ENCODE measurements around the gene NHP2.
"Not testable (repeated sequence)": the region's sequence is repeated elsewhere in the genome, so short reads cannot be mapped to it uniquely, and the experiment has no call there.

The NHP2 gene

DNA sequence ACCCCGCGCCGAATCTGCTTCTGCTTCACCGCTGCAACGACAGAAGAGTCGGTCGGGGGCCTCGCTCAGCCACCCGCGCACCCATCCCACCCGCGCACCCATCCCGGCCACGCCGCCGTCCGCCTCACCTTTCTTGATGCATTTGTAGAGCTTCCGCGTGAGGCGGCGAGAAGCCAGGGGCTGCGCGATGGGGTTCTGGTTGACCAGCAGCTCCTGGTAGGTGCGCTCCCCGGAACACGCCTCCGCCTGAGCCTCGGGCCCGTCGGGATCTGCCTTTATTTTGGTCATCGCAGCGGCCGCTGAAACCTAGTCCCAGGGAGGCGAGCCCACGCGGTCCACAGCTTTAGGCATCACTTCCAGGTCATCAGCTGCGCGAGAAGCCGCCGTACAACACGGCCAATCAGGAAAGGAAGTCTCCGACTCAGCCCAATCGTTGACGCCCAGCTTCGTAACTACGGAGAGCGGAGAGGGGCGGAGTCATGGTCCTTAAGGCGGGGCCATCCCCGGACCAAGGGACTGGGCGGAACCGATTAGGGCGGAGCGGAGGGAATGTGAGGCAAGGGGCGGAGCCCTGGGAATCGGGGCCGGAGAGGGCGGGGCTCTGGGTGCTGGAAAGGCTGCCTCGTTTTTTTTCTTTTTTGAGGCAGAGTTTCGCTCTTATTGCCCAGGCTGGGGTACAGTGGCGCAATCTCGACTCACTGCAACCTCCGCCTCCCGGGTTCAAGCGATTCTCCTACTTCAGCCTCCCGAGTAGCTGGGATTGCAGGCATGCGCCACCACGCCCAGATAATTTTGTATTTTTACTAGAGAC, at the start of gene NHP2:
NHP2 (minus strand) TSS at position 356 of the 811 bp plus-strand sequence; CDS start at position 288, 68 bp downstream.
- peak; percentile 95 to 96 for DNase-seq (ENCODE audit: low read depth in 2 of 2, low spot score in 1 of 2)

DNA sequence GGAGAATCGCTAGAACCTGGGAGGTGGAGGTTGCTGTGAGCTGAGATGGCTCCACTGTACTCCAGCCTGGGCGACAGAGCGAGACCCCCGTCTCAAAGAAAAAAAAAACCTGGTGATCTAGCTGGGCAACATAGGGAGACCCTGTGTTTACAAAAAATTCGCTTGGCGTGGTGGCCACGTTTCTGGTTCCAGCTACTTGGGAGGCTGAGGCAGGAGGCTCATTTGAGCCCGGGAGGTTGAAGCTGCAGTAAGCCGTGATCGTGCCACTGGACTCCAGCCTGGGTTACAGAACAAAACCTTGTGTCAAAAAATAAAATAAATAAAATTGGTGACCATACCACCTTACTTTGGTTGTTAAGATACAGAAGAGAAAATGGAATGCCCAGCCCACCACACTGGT, 48.9 kb upstream of the NHP2 start:
- no peak for DNase-seq (ENCODE audit: low read depth in 2 of 2, low spot score in 1 of 2)

DNA sequence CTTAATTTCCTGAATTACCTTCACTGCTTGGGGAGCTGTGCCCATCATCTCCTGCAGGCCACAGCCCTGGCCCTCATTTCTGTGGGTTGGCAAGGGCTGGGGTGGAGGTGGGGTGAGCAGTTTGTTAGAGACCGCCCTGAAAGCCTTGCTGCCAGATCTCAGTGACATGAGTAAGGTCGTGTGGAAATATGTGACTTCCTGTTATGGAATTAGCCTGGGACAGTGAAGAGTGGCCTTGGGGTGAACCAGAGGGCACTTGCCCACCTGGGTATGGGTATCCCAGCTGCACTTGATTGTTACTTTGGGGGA, 48.2 kb upstream of the NHP2 start:
- no peak for DNase-seq (ENCODE audit: low read depth in 2 of 2, low spot score in 1 of 2)

DNA sequence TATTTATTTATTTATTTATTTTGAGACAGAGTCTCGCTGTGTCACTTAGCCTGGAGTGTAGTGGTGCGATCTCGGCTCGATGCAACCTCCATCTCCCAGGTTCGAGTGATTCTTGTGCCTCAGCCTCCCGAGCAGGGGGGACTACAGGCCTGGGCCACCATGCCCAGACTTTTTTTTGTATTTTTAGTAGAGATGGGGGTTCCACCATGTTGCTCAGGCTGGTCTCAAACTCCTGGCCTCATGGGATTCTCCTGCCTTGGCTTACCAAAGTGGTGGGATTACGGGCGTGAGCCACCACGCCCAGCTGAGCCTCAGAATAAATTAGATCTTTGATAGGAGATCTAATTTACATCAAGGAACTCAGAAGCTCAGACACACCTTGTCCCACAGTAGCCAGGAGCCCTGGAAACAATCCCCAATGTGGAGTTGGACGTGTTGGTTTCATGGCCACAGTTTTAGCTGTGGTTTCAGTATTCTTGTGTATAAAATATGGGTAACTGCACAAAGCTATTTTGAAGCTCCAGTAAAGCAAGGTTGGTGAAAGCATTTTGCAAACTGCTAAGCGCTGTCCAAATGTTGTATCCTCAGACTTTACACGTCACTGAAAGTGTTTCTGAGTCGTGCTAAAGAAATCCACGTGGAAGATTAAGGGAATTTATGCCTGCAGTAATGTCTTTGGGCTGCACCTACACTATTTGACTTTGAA, 47.7 kb upstream of the NHP2 start:
- DNase-seq (ENCODE audit: low read depth in 2 of 2, low spot score in 1 of 2), result no peak

DNA sequence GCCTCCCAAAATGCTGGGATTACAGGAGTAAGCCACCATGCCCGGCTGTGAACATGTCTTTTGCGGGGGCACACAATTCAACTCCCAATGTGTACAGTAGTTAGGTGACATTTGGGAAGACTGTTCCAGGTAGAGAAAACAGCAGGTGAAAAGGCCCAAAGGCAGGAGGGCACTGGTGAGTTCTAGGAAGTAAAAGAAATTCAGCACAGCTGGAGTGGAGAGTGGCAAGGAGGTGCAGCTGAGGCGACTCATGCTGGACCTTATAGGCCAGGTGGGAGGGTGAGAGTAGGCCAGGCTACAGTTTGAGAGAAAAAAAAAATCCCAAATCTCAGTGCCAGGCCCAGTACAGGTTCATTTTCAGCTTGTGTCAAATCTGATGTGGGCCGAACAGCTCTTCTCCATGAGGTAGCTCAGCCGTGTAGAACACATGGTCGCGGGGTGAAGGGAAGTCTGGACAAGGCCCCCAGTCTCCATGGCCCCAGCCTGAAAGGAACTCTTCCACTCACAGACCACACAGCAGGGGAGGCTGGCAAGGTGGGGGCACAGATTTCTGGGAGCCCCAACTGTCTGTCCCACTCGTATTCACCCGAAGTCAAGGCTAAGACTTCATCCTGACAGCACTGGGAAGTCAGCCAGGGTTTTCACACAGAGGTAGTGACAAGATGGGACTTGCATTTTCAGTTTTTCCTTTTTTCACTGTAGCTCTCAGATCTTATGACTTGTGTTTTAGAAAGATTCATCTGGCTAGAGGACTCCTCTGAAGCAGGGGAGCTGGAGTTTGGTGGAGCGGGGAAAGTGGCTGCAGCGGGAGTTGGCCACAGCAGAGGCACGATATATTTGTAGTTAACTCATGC, 46.1 kb upstream of the NHP2 start:
- DNase-seq (ENCODE audit: low read depth in 2 of 2, low spot score in 1 of 2), result no peak

DNA sequence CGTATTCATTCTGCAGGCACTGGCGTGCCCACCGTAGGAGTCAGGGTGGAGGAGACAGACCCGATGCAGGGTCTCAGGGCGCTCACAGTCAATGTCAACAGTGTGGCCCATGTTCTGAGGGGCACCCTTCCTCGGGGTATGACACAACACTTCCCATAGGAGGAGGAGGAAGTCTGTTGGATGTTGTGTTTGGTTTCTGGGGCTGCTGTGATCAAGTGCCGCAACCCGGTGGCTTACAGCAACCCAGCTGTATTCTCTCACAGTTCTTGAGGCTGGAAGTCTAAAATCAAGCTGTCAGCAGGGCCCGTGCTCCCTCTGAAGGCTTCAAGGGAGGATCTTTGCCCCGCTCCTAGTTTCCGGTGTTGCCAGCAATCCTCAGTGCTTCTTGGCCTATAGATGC, 45.0 kb upstream of the NHP2 start:
- no peak for DNase-seq (ENCODE audit: low read depth in 2 of 2, low spot score in 1 of 2)

DNA sequence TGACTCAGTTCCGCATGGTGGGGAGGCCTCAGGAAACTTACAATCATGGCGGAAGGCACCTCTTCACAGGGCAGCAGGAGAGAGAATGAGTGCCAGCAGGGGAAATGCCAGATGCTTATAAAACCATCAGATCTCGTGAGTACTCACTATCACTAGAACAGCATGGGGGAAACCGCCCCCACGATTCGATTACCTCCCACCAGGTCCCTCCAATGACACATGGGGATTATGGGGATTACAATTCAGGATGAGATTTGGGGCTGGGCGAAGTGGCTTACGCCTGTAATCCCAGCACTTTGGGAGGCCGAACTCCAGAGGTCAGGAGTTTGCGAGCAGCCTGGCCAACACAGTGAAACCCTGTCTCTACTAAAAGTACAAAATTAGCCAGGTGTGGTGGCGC, 44.5 kb upstream of the NHP2 start:
- not testable (repeated sequence) for DNase-seq (ENCODE audit: low read depth in 2 of 2, low spot score in 1 of 2)

DNA sequence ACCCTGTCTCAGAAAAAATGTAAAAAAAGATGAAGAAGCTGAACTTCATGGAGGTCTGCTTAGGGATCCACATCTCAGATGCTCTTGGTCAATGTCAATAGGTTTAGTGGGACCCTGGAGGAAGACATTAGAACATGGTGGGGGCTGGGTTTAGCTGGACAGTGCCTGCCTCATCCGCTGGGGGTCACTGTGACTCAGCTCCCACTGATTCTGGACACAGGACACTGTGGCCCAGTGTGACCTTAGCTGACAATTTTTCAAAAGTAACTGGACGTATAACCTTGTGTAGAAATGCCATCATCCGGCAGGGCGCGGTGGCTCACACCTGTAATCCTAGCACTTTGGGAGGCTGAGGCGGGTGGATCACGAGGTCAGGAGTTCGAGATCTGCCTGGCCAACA, 43.3 kb upstream of the NHP2 start:
- DNase-seq (ENCODE audit: low read depth in 2 of 2, low spot score in 1 of 2), result no peak

DNA sequence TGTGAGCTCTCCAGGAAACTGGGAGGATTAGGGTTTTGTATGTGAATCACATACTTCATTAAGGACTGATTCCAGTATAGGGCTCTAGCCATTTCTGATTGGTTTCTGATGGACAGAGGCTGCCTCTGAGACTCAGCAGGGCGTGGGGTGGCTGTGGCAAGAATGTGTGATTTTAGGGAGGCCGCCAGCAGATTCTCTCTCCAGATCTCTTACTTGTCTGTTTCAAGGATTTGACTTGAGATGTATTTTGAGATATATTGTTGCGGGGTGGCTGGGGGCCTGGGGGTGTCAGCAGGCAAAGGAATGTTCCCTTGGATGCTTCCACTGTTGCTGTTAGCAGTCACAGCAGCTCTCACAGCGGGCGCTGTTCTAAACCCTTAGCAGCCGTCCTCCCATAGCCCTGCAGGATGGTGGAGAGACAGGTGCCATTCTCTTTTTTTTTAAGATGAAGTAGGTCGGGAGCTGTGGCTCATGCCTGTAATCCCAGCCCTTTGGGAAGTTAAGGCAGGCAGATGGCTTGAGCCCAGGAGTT, 42.7 kb upstream of the NHP2 start:
- no peak for DNase-seq (ENCODE audit: low read depth in 2 of 2, low spot score in 1 of 2)

DNA sequence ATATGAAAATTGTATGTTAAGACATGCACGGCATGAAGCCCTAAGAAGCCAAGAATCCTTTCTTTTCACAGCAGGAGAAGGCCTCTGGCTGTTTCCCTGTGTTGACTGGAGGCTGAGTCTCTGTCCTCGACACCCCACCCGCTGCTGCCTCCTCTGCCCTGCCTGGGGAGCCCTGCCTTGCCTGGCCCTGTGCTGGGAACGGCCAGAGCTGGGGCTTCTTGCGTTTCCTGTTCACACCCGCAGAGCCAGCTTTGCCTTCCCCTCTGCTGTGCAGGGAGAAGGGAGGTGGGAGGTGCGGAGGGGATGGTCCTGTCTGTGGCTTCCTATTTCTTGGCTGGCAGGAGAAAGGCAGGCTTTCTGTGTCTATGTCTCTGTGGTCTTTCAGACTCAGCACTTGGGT, 40.3 kb upstream of the NHP2 start:
- DNase-seq (ENCODE audit: low read depth in 2 of 2, low spot score in 1 of 2), result no peak

DNA sequence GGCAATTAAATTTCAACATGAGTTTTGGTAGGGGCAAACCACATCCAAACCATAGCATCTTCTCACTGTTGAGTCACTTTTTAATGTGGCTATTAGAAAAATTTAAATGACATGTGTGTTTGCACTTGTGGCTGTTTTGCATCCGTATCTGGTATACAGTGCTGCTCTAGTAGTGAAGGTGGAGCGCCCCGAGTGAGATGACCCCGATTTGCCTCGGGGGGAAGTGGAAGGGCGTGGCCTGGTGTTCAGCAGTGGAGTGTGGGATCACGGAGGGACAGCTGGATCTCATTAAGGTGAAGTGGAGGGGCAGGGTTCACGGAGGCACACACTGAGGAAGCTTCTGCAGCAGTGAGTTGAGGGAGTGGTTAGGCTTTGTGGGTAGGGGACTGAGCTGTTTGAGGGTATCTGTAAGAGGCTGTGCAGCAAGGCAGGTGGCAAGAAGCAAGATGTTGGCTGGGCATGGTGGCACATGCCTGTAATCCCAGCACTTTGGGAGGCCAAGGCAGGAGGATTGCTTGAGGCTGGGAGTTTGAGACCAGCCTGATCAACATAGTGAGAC, 39.6 kb upstream of the NHP2 start:
- no peak for DNase-seq (ENCODE audit: low read depth in 2 of 2, low spot score in 1 of 2)

DNA sequence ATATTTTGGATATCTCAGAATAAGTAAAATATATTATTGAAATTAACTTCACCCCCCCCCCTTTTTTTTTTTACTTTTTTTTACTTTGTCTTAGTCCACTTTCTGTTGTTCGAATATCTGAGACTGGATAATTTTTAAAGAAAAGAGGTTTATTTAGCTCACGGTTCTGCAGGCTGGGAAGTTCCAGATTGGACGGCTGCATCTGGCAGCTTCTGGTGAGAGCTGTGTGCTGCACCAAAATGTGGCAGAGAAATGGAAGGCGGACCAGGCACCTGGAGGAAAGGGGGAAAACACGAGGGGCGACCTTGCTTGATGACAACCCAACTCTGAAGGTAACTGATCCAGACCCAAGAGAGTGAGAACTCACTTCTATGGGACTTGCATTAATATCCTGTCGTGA, 39.1 kb upstream of the NHP2 start:
- no peak for DNase-seq (ENCODE audit: low read depth in 2 of 2, low spot score in 1 of 2)

DNA sequence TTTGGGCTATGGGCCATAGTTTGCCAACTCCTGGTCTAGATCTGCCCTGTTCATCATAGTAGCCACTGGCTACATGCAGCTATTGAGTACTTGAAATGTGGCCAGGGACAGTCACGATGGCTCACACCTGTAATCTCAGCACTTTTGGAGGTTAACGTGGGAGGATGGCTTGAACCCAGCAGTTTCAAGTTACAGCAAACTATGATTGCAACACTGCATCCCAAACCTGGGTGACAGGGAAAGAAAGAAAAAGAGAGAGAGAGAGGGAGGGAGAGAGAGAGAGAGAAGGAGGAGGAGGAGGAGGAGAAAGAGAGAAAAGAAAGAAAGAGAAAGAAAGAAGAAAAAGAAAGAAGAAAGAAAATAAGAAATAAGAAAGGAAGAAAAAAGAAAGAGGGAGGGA, 38.6 kb upstream of the NHP2 start:
- no peak for DNase-seq (ENCODE audit: low read depth in 2 of 2, low spot score in 1 of 2)

DNA sequence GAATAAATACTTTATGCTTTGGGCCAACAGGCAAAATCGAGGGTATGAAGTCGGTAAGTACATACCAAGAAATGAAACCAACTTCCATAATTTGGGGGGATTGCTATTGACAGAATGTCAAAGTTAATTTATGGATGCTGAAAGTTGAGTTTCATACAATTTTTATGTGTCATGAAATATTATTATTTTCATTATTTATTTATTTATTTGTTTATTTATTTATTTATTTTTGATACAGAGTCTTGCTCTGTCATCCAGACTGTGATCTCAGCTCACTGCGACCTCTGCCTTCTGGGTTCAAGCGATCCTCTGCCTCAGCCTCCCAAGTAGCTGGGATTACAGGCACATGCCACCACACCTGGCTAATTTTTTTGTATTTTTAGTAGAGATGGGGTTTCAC, 38.0 kb upstream of the NHP2 start:
- DNase-seq (ENCODE audit: low read depth in 2 of 2, low spot score in 1 of 2), result no peak

DNA sequence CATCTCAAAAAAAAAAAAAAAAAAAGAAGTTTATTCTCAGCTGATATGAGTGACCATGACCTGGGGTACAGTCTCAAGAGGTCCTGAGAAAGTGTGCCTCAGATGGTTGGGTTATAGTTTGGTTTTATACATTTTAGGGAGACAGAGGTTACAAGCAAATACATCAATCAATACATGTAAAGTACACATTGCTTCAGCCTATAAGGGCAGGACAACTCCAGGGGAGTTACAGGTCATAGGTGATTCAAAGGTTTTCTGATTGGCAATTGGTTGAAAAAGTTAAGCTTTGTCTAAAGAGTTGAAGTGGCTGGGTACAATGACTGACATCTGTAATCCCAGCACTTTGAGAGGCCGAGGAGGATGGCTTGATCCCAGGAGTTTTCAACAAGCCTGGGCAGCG, 35.7 kb upstream of the NHP2 start:
- no peak for DNase-seq (ENCODE audit: low read depth in 2 of 2, low spot score in 1 of 2)

DNA sequence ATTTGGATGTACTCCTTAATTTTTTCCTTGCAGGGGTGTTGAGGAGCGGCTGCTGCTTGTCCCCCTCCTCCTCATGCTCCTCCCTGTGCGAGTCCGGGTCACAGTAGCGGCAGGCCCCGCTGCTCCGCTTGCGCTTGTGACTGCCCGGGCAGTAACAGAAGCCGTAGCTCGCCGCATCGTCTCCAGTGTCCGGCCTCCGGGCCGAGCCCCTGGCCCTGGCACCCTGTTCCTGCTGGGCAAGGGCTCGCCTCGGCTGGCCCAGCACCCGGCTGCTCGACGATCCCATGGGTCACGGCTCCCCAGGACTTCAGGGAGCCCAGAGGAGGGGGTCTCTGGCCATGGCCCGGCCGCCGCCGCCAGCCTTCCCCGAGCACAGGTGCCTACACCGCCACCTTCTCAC, 33.3 kb upstream of the NHP2 start, which contains the start of gene GMCL2:
GMCL2 (minus strand) TSS at position 358 of the 400 bp plus-strand sequence; CDS start at position 286, 72 bp downstream.
- no peak for DNase-seq (ENCODE audit: low read depth in 2 of 2, low spot score in 1 of 2)

DNA sequence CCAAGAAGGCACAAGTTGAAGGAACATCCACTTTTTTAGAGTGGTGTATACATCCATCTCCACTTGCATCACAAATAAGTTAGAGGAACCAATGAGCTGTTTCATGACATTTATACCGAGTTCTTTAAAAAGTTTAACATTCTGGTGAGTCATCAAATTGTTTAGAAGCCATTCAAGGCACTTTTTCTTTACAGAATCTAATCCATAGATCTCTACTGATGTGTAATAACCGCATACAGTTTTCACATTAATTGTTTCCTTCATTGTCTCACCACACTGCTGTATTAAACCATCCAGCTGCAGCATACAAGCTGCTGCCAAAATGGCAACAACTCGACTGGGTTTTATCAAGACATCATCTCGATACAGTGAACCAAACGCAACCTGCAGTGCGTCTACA, 32.7 kb upstream of the NHP2 start:
- DNase-seq (ENCODE audit: low read depth in 2 of 2, low spot score in 1 of 2), result no peak

DNA sequence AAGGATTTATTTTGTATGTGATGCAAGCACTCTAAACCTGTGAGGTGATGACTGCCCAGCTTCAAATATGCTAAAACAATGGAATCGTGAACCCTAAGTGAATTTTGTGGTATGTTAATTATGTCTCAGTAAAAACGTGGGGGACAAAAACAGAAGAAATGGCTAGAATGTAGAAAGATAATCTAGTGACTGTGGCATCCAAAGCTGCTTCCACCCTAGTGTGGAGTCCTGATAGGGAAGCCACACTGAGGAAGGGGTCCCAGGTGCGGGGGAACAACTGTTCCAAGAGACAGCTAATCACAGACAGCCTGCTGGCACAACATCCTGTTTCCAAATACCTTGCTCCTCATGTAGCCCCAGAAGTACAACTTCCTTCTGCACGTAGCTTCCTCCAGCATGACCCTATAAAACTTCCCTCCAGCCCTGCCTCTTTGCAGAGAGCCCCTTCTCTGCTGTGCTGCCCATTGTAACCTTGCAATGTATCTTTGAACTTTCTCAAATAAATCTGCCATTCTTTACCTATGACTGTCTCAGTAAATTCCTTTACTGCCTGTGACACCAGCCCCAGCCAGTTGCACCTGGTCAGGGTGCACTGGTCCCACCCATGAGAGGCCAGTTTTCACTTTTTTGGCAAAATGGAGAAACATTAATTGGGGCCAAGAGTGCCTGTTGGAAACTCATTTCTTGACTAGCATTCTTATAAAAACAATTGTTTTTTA, 28.6 kb upstream of the NHP2 start:
- no peak for DNase-seq (ENCODE audit: low read depth in 2 of 2, low spot score in 1 of 2)

DNA sequence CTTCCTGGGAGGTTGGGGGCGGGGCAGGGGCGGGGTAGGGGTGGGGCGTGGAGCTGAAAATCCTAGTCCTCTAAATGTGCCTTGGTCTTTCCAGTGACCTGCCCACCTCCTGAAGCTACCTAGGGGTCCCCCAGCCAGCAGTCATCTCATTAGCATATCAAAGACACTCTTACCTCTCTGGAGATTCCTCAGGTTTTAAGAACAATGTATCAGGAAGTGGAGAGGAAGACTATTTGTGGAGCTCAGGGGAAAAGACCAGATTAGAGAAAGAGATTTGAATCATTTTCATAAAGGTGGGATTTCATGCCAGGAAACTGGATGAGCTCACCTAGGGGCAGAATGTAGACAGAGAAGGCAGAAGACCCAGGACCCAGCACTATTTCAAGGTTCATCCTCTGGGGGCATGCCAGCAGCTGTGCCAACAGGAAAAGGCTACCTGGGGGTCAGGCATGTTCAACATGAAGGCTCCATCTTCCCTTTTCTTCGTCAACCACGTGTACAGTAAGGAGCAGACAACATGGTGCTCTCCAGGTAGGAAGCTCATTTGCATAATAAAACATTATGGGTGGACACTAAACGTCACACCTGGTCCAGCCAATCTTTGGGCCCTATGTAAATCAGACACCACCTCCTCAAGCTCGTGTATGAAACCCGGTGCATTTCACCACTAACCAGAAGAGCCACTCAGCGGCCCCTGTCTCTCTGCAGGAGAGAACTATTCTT, 26.6 kb upstream of the NHP2 start:
- DNase-seq (ENCODE audit: low read depth in 2 of 2, low spot score in 1 of 2), result no peak

DNA sequence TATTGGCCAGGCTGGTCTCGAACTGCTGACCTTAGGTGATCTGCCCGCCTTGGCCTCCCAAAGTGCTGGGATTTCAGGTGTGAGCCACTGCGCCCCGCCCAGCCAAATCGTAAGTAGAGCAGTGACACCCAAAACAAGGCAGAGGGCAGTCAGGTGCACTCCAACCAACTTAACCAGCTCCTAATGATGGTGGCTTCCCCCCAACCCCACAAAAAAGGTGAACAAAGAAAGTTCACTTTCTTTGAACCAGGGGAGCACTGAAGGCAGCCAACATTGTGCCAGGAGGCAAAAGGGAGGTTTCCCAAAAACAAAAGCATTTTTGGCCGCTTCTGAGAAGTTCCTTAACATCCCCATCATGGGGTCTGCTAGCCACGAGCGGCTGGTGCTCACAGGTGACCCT, 23.9 kb upstream of the NHP2 start:
- DNase-seq (ENCODE audit: low read depth in 2 of 2, low spot score in 1 of 2), result no peak

Measured in stimulated activated CD8-positive, alpha-beta memory T cell treated with anti-CD3 and anti-CD28 coated beads, Interleukin-4, amount 100 ng/mL, for 4 hours (primary cell).